Measurements from ENCODE around the gene METTL17. TPM values are rescaled to one million over a fixed set of nuclear protein-coding genes. Genes with fewer than 3 reads are reported as not detected.

The METTL17 gene
- total RNA-seq, 2 experiments from 2014 or later: 88.4 to 92.0 TPM

- TF ChIP-seq CTCF (IDR thresholded peaks at IDR 0.05): no peak
- ATAC-seq (no peak), DNase-seq (no peak)
- CTCF ChIA-PET: interaction anchor here (0.8 to 12.6 kb wide), 7 partner anchors 8 to 139 kb away, joined by 3 to 208 read pairs (median 9); no protein-coding TSS in a partner anchor
- H3K27me3 Mint-ChIP-seq: no peaks in the 10 kb centered on the region
- intact Hi-C loops (cut with micrococcal nuclease): no loop called here
- H3K4me3 Mint-ChIP-seq: no peak overlapping the region
- peaks cover 37% of the 10 kb centered on the region for H3K36me3 Mint-ChIP-seq (ENCODE audit: low read depth)
- POLR2A ChIA-PET: interaction anchor here (0.8 to 1.6 kb wide), 2 partner anchors 18 to 54 kb away, joined by 3 to 4 read pairs; no protein-coding TSS in a partner anchor
- peaks cover 14% of the 10 kb centered on the region for H3K4me1 Mint-ChIP-seq (ENCODE audit: low read depth)
- no peaks in the 10 kb centered on the region for H3K9me3 Mint-ChIP-seq
- H3K27ac Mint-ChIP-seq: no peak overlapping the region
Measured at GRCh38 chr14:20997564-20997963, 7.8 kb downstream of the METTL17 start.

GRCh38 chr14:20998139-20998538 lies 8.4 kb downstream of the METTL17 start:
- H3K4me1 Mint-ChIP-seq (ENCODE audit: low read depth): peaks cover 10% of the 10 kb centered on the region
- no peak for DNase-seq
- ChIA-PET CTCF (interaction anchor here (1.2 to 12.6 kb wide), 8 partner anchors 17 to 106 kb away, joined by 3 to 208 read pairs (median 6); no protein-coding TSS in a partner anchor), POLR2A (interaction anchor here (0.8 to 1.7 kb wide), 3 partner anchors 8 to 91 kb away, joined by 3 to 4 read pairs (median 4); partner anchors contain the start of gene METTL17)
- no peak for TF ChIP-seq CTCF (IDR thresholded peaks at IDR 0.05)
- intact Hi-C loops (cut with micrococcal nuclease): no loop called here
- H3K36me3 Mint-ChIP-seq (ENCODE audit: low read depth): peaks cover 32% of the 10 kb centered on the region
- ATAC-seq: no peak
- no peaks in the 10 kb centered on the region for H3K27me3 Mint-ChIP-seq
- H3K27ac Mint-ChIP-seq: peak overlapping the region; percentile 19
- H3K4me3 Mint-ChIP-seq: no peak overlapping the region
- H3K9me3 Mint-ChIP-seq: no peaks in the 10 kb centered on the region

- H3K9me3 Mint-ChIP-seq: no peaks in the 10 kb centered on the region
- H3K36me3 Mint-ChIP-seq (ENCODE audit: low read depth): peaks cover 29% of the 10 kb centered on the region
- H3K27me3 Mint-ChIP-seq: no peaks in the 10 kb centered on the region
- POLR2A ChIA-PET: interaction anchor here (0.6 to 1.7 kb wide), 4 partner anchors 9 to 90 kb away, joined by 3 to 4 read pairs (median 4); partner anchors contain the start of gene METTL17
- intact Hi-C loops (cut with micrococcal nuclease): no loop called here
- no peak for DNase-seq
- H3K4me1 Mint-ChIP-seq (ENCODE audit: low read depth): peaks cover 8% of the 10 kb centered on the region
- peak within 1 kb of the TSS; percentile 19 for H3K27ac Mint-ChIP-seq
- CTCF ChIA-PET: interaction anchor here (1.2 to 12.6 kb wide), 8 partner anchors 17 to 105 kb away, joined by 3 to 208 read pairs (median 6); no protein-coding TSS in a partner anchor
- H3K4me3 Mint-ChIP-seq: no peak within 1 kb of the TSS
- ATAC-seq: no peak
- no peak for TF ChIP-seq CTCF (IDR thresholded peaks at IDR 0.05)
Measured at GRCh38 chr14:20998674-20999366, 9.0 kb downstream of the METTL17 start, which contains the start of gene SLC39A2. Gene SLC39A2, plus strand, starts transcription at chr14:20999293. Its CDS starts 154 bp downstream, at chr14:20999447.

GRCh38 chr14:20999591-20999990 lies 9.8 kb downstream of the METTL17 start:
- intact Hi-C loops (cut with micrococcal nuclease): no loop called here
- Mint-ChIP-seq H3K27ac (no peak overlapping the region), H3K9me3 (no peaks in the 10 kb centered on the region), H3K4me3 (no peak overlapping the region), H3K27me3 (no peaks in the 10 kb centered on the region), H3K36me3 (ENCODE audit: low read depth) (peaks cover 23% of the 10 kb centered on the region), H3K4me1 (ENCODE audit: low read depth) (peaks cover 7% of the 10 kb centered on the region)
- DNase-seq: no peak
- POLR2A ChIA-PET: interaction anchor here (1.0 to 1.7 kb wide), 3 partner anchors 10 to 90 kb away, joined by 3 to 4 read pairs (median 4); partner anchors contain the start of gene METTL17
- no peak for ATAC-seq
- CTCF ChIA-PET: interaction anchor here (1.4 to 12.6 kb wide), 5 partner anchors 16 to 94 kb away, joined by 3 to 208 read pairs (median 7); no protein-coding TSS in a partner anchor
- no peak for TF ChIP-seq CTCF (IDR thresholded peaks at IDR 0.05)

GRCh38 chr14:21001218-21001617 lies 11.4 kb downstream of the METTL17 start:
- H3K36me3 Mint-ChIP-seq (ENCODE audit: low read depth): peaks cover 7% of the 10 kb centered on the region
- ChIA-PET CTCF (interaction anchor here (1.3 to 12.6 kb wide), 2 partner anchors 14 to 29 kb away, joined by 3 to 208 read pairs; no protein-coding TSS in a partner anchor), POLR2A (no interaction called here)
- no peaks in the 10 kb centered on the region for H3K27me3 Mint-ChIP-seq
- H3K27ac Mint-ChIP-seq: no peak overlapping the region
- H3K9me3 Mint-ChIP-seq: no peaks in the 10 kb centered on the region
- peaks cover 3% of the 10 kb centered on the region for H3K4me1 Mint-ChIP-seq (ENCODE audit: low read depth)
- no peak for DNase-seq
- intact Hi-C loops (cut with micrococcal nuclease): no loop called here
- no peak overlapping the region for H3K4me3 Mint-ChIP-seq
- no peak for TF ChIP-seq CTCF (IDR thresholded peaks at IDR 0.05)
- ATAC-seq: no peak
